HG03103 (cell line): ENCODE results near the gene CDH4.

Source experiments
- ATAC-seq: cut with Tn5 transposase; IDR thresholded peaks from one replicate; pipeline ENCODE4 v1.9.1; 2021; ENCODE audit warnings: low read depth; ENCODE audit not compliant: unreplicated experiment

Gene CDH4

DNA sequence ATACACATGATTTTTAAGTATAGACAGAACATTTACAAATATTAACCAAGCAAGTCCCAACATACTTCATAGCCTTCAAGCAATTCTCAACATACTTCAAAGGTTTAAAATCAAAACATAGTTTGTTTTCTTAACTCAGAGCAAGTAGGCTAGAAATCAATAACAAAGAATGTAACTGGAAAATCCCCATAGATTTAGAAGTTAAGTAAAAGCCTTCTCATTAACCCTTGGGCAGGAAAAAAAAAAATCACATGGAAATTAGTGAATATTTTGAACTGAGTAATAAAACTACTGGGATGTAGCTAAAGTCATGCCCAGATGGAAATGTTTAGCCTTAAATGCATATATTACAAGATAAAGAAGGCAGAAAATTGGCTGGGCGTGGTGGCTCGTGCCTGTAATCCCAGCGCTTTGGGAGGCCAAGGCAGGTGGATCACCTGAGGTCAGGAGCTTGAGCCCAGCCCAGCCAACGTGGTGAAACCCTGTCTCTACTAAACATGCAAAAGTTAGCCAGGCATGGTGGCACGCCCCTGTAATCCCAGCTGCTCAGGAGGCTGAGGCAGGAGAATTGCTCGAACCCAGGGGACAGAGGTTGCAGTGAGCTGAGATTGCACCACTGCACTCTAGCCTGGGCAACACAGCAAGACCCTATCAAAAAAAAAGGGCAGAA is 497.5 kb downstream of the CDH4 start:
- no peak for ATAC-seq

DNA sequence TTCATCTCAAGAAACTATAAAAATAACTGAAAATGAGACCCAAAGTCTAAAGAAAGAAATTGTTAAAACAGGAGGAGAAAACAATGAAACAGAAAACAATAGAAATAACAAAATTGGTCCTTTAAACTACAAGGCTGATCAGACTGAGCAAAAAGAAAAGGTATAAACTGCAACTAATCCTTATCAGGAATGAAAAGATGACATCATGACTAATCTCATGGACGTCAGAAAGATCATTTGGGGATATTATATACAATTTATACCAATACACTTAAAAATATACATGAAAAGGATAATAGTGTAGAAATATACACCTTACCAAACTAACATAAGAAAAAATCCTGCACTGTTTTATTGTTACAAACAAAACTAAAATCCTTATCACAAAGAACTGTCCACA is 498.0 kb downstream of the CDH4 start:
- no peak for ATAC-seq

DNA sequence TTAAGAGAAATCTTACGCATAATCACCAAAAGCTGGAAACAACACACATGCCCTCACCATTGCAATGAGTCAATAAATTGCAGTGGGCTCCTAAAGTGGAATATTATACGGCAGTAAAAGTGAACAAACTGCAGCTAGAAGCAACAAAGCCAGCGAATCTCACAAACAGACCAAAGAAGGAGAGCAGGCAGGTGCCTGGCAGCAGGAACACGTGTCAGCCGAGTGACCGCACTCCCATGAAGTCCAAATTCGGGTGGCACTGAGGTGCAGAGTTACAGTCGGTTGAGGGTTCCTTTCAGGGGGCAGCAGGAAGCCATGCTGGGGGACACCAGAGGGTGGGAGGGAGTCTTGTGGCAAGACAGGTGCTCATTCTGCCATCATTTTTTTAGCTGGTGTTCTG is 500.5 kb downstream of the CDH4 start:
- ATAC-seq = no peak

DNA sequence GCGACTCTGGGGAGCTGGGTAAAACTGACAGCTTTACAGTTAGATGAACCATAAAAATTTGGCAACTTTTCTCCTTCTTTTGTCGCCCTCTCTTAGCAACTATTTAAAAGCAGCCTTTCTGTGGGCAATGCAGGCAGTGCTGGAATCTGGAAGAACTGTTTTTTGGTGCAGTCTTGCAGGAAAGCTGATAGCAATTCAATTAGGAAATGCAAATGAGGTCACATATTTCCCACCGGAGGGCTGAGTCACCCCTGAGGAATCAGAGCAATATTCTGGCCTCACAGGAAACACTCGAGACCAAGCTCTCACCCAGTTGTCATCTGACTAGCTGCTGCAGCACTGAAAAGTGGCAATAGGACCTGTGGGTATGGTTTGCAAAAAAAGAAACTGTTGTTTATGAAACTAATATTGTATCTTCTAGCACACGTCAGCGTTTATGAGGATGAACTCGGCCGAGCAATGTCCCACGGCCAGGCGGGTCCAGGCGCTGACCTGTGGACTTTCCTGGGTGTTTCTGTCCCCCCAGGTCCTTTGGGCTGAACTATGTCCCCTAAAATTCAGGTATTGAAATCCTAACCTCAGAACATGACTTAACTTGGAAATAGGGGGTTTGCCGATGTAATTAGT is 501.4 kb downstream of the CDH4 start:
- ATAC-seq = no peak

DNA sequence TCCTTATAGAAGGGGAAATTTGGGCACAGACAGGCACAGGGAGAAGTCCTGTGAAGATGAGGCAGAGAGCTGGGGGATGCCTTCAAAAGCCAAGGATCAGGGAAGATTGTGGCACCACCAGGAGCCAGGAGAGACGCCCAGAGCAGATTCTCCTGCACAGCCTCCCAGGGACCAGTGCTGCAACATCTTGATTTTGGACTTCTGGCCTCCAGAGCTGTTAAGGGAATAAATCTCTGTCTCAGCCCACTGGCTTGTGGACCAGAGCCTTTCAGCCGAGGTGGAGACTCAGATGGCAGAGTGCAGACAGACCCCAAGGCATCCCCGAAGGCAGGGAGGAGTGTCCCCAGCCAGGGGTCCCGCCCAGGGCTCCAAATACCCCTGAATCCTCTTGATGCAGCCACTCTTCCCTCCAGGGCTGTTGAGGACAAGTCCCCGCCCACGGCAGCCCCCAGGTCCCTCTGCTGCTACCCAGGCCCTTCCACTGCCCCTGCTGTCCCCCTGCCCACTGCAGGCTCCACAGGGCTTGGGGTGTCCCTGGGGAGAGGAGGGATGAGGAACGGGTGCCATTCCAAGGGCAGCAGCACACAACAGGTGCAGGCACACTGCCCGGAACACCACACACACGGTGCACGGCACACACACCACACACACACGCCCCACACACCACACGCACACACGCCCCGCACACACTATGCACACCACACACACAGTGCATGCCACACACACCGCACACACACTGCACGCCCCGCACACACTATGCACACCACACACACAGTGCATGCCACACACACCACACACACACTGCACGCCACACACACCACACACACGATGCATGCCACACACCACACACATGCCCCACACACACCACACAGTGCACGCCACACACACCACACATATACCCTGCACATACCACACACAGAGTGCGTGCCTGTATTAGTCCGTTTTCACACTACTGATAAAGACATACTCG is 502.2 kb downstream of the CDH4 start:
- ATAC-seq = no peak

DNA sequence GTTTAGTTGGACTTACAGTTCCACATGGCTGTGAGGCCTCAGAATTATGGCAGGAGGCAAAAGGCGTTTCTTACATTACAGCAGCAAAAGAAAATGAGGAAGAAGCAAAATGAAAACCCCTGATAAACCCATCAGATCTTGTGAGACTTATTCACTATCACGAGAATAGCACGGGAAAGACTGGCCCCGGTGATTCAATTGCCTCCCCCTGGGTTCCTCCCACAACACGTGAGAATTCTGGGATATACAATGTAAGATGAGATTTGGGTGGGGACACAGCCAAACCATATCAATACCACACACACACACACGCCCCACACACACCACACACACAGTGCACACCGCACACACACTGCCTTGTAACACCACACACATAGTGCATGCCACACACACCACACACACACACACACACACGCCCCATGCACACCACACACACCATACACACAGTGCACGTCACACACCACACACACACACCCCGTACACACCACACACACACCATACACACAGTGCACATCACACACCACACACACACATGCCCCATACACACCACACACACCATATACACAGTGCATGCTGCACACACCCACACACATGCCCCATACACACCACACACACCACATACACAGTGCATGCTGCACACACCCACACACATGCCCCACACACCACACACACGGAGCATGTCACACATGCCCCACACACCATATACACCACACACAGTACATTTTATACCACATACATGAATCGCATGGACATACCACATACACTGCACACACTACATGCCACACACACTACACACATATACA is 503.1 kb downstream of the CDH4 start:
- ATAC-seq = no peak

DNA sequence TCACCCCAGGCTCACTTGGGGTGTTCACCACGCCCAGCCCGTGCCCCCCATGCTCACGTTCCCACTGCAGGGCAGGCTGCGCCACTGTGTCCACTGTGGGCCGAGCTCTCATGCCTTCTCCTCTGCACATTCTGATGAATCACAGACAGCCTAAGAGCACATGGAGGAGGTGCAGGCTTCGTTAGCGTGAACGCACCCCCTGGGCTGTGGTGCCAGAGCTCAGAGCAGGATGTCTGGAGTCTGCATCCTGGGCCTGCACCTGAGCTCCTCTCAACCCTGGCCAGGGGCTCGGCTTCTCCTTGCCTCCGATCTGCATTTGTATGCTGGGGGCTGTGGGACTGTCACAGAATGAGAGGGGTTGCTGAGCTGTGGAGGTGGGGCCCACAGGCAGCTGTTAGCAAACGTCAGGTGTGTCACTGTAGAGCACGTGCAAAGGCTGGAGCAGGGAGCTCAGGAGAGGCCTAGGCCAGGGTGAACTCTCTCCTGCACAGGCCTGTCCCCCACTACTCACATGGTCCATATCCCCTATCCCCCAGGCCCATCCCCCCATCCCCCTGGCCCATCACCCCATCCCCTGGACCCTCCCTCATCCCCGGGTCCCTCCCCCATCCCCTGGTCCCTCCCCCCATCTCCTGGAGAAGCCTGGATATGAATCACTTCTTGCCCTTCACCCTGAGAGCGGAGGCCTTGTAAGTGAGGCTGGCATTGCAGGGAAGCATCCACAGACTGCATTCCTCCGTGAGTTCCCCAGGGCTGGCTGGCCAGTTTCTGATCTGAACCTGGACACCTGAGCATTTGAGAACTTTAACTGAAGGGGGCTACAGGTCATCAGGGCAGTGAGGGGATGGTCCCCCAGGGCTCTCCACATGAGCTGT is 504.1 kb downstream of the CDH4 start:
- no peak for ATAC-seq

DNA sequence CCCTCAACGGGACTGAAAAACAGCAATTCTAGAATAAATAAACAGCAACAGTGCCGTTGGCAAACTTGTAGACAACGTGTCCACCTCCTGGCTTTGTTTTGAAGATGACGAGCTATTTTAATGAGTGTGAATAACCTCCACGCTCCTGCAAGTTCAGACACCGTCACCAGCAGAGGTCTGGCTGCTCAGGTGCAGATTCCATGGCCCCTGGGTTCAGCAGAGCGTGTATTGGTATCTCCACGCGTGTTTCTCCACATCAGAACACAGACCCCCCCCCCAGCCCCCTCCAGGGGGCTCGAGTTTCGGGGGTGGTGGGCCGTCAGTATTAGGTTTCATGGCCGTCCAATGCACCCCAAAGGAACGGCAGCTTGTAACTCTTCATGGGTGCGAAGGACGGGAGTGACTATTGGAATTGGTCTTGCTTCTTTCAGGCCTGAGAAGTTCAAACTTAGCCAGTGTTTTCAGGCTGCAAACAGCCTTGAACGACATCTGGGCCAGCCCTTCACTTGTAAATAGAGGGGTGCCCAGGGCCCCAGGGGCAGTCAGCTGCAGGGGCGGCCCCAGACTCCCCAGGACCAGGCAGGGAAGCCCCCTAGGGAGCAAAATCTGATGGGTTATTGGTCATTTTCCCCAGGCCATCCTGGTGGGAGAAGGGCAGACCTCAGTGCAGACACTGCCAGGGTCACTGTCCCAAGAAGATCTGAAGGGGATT is 505.1 kb downstream of the CDH4 start:
- no peak for ATAC-seq

DNA sequence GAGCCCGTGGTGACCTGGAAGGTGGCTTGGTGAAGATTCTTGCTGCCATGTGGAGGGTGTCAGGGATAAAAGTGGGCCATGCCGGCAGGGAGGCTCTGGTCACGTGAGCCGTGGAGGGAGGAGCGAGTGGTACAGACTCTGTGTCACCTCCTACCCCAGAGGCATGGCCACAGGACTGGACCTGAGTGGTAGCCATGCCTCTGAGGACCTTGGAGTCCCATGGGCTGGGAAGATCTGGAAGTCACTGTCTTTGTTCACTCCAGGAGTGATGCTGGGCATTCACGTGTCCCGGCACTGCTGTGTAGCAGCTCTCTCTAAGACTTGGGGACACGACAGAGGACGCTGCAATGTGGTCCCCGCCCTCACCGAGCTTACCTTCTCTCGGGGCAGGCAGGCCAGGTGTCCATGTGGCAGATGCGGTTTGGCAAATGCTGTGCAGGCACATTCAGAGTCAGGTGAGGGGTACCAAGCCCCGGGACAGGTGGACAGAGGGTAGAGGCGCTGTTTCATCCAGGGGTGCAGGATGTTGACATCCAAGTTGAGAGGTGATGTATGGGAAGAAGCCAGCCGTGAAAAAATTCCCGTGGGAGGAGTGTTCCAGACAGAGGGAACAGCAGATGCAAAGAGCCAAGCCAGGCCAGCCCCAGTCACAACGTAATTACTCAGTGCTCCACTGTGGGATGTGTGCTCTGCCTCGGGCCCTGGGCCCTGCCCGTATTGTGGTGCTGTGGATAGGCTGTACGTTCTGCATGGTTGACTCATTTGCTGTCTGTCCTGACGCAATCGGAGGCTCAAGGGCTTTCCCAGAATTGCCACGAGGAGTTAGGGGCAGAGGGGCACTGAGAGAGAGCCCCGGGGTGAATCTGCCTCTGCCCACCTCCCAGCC is 505.9 kb downstream of the CDH4 start:
- ATAC-seq = no peak

DNA sequence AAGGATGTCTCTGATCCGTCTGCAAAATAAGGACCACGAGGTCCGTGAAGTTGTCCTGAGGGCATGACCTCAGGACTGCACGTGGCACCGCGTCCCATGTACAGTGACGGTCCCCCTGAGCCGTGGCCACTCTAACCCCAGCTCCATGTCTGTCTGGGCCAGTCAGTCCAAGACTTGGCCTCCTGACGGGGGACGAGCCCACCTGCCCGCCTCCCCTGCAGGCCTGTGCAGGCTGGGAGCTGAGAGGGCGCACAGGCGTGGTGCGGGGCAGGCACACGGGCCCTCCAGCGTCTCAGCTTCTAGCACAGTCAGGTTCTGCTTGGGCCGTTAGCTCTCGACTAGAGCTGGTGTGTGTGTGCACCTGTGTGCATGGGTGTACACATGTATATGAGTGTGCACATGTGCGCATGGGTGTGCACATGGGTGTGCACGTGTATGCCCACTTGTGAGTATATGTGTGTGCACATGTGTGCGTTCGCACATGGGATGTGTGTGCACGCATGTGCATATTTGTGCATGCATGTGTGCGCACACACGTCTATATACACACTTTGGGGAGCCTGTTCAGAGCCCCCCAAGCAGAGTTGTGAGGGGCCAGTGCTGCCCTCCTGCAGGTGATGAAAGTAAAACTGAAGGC is 506.6 kb downstream of the CDH4 start:
- no peak for ATAC-seq

DNA sequence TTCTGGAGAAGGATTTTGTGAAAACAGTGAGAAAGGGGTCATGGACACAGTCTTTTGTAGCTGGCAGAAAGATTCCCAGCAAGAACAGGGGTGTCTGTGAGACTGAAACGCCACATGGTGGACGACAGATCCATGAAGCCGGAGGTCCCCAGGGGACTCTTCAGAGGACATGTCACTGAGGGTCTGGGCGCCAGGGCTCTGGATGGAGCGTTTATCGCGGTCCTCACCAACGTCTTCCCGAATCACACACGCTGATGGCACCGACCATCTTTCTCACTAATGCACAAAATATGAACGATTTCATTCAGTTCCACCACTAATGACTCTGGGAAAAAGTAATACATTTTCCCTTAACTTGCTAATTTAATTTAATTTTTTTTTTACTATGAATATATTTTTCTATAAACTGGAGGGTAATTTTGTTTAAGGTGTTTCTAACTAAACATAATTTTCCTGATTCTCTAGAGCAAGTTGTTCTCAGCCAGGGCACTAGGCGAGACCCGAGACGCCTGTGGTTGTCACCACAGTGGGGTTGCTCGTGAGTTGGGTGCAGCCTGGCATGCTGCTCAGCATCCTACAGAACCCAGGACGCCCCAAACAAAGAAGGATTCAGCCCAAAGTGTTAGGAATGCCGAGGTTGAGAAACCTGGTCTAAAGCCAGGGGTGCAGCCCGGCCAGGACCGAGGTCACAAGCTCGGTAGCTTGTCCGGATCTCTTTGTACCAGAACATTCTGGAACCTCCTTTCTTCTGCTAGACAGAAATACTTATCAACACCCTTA is 507.4 kb downstream of the CDH4 start:
- ATAC-seq = no peak

DNA sequence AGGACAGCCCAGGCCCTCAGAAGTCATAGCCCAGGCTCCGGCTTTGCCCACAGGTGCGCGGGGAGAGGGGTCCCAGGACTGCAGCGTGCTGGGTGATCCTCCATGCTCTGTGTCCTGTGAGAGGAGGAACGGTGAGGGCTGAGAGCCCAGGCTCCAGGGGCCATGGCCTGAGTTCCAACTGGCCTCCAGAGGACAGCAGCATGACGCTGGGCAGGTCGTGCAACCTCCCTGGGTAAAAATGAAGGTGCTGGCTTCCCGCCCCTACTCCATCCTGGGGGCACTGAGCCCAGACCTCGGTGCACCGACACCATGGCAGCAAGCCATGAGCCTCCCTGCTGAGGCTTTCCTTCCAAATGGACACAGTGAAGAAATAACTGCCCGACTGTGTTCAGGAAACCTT is 508.3 kb downstream of the CDH4 start:
- no peak for ATAC-seq

DNA sequence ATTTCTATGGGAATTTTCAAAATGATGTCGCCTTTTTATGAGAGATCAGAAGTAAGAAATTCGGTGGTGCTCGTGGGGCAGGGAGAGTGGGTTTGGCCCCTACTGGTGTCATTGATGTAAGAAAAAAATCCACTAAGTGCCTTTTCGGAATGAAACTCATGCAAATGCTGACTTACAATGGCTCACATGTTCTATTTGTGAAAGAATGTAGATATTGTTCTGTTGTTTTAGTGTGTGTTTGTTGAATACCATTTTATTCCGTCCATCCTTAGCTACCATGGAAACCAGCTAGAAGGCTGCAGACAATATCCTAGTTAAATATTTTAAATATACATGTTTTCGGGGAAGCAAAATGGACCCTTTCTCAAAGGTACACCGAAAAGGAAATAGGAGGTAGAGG is 508.7 kb downstream of the CDH4 start:
- ATAC-seq = no peak

DNA sequence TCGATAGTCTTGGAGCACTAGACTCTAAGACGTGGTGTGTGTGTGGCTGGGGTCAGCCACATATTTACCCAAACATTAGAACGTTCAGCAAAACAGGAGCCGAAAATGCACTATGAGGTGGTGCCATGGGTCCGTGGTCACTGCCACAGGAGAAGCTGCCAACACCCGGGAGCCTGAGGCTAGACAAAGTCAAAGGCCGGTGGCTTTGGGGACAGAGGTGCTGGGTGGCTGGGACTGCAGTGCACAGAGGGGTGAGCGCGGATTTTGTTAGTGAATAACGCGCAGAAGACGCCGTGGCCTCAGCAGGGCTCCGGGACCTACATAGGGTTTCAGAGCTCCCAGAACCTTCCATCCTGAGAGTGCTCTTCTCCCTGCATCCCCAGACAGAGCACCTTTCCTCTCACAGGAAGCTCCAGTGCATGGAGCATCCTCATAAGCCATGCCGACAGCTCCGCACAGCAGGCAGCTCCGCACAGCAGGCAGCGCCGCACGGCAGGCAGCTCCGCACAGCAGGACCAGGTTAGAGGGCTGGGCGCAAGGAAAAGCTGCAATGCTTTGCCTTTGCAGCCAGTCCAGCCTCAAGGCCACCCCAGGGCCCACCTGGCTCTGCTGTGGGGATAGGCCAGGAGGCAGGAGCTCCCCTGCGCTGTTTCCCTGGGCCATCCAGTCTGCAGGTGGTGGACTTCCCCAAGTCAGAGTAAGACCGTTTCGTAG is 509.5 kb downstream of the CDH4 start:
- ATAC-seq = no peak

DNA sequence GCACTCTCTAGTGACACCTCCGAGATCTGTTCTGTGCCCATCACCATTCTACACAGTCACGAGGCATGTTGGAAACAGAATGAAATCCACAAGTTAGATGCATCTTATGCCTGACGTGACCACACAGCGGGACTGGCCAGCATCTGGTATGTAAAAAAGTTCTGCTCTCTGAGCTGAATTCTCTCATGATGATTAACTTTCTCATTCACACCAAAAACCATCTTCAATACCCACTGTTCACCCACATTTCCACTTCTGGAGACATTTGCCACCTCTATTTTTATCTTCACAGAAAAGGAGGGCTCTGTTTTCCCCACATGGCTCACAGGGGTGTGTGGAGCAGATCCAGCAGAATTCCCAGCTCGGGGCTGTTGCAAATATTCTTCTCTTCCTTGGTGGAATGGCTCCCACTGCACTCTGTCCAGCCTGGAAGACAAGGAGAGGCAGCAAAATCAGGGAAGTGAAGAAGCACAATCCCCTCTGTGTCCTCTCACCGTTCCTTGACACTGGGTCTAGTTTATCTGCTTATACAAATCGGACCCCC is 510.2 kb downstream of the CDH4 start:
- no peak for ATAC-seq
